ENCODE measurements around the gene FMN2.

Gene FMN2

DNA sequence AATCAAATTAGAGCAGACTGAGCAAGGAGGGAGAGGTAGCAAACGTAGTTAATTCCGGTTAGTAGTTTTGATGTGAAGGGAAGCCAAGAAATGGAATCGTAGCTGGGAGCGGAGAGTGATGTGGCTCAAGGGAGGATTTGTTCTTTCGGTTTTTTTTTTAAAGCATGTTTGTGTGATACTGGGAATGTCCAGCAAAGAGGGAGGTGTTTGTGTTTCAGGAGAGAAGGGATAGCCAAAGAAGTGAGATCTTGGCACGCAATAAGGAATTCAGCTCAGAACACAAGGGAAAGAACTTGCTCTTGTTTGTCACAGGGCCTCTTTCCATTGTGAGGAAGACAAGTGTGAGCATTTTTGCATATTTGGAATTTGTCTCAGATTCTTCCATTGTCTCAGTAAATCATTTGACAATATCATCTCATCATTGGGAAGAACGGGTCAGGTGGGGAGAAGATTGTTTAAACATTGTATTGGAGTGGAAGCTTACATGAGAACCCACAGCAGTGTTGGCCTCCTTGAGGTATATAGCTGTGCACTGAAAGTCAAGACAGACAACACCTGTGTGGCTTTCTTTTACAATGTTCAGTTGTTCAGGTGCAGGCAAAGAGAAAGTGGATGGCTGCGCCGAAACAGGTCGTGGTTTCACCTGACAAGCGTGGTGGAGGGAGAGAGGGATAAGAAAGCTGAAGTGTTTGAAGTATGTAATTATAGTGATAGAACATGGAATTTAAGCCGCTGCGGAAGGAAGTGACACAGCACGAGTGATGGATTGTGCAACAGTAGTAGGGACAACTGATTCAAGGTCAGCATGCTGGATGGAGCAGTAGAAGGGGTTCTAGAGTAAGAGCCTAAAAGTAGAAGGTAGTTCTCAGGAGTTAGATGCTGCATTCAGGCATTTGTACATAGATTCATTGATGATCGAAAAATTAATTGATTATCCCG, 25.4 kb downstream of the FMN2 start:
- no peaks in the 10 kb centered on the region for H3K36me3 Mint-ChIP-seq (ENCODE audit: low read depth)

DNA sequence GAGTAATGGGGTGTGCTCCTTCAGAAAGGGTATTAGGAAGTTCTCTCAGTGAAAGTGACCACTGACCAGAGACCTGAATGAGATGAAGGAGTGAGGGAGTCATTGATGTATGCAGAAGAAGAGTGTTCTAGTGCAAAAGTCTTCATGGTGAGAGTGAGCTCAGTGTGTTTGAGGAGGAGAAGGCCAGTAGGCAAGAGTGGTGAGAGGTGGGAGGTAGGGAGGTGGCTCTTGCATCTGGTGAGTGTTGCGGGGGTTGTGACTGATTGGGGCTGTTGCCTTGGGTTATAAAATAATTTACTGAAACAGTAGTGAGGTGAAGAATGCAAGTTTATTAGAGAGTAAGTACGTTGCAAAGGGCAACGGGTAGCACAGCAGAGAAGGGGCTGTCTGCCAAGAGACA, 26.2 kb downstream of the FMN2 start:
- H3K36me3 Mint-ChIP-seq (ENCODE audit: low read depth): no peaks in the 10 kb centered on the region
- peaks cover 10% of the 10 kb centered on the region for H3K4me1 Mint-ChIP-seq
- no peak overlapping the region for H3K4me3 Mint-ChIP-seq
- TF ChIP-seq, protein P1, sequence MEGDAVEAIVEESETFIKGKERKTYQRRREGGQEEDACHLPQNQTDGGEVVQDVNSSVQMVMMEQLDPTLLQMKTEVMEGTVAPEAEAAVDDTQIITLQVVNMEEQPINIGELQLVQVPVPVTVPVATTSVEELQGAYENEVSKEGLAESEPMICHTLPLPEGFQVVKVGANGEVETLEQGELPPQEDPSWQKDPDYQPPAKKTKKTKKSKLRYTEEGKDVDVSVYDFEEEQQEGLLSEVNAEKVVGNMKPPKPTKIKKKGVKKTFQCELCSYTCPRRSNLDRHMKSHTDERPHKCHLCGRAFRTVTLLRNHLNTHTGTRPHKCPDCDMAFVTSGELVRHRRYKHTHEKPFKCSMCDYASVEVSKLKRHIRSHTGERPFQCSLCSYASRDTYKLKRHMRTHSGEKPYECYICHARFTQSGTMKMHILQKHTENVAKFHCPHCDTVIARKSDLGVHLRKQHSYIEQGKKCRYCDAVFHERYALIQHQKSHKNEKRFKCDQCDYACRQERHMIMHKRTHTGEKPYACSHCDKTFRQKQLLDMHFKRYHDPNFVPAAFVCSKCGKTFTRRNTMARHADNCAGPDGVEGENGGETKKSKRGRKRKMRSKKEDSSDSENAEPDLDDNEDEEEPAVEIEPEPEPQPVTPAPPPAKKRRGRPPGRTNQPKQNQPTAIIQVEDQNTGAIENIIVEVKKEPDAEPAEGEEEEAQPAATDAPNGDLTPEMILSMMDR (IDR thresholded peaks at IDR 0.05): no peak
- H3K27me3 Mint-ChIP-seq (ENCODE audit: low read depth, poor library complexity): peaks cover 11% of the 10 kb centered on the region
- H3K27ac Mint-ChIP-seq: no peak overlapping the region
- no peak for DNase-seq
- no peaks in the 10 kb centered on the region for H3K9me3 Mint-ChIP-seq

More for the DNA sequence above, 25.4 kb downstream of the FMN2 start:
- TF ChIP-seq, protein P1 (IDR thresholded peaks at IDR 0.05): no peak
- no peak overlapping the region for H3K27ac Mint-ChIP-seq
- DNase-seq: no peak
- H3K4me1 Mint-ChIP-seq: peaks cover 7% of the 10 kb centered on the region
- no peak overlapping the region for H3K4me3 Mint-ChIP-seq
- peaks cover 11% of the 10 kb centered on the region for H3K27me3 Mint-ChIP-seq (ENCODE audit: low read depth, poor library complexity)
- H3K9me3 Mint-ChIP-seq: no peaks in the 10 kb centered on the region

DNA sequence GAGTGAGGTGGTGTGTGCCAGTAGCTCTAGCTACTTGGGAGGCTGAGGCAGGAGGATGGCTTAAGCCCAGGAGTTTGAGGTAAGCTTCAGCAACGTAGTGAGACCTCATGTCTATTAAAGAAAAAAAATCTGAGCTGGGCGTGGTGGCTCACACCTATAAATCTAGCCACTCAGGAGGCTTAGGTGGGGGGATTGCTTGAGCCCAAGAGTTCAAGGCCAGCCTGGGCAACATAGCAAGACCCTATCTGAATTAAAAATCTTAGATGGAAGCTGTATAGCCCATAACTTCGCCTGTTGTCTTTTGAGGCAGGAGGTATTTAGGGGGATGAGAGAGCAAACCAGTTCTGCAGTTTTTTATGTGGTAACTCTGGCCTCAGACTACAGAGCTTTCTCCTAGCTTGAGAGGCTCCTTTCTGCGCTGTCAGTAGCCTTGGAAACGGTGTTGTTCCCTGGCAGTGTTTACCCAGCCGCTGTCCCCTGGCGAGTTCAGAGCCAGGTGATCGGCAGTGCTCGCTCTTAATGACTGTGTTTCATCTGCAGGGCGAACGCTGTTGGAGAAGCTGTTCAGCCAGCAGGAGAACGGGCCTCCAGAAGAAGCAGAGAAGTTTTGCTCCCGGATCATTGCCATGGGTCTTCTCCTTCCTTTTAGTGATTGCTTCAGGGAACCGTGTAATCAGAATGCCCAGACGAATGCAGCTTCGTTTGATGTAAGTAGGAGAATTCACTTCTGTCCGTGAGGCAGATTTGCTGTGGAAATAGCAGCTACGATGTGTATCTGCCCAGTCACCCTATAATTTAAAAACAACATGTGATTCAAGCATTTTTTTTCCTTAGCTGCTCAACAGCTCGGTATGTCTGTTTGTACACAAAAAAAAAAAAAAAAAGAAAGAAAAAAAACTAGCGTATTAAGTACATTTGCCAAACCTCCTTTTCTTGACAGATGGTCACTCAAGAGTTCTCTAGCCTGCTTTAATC, 31.2 kb downstream of the FMN2 start:
- H3K4me1 Mint-ChIP-seq: peaks cover 12% of the 10 kb centered on the region
- H3K9me3 Mint-ChIP-seq: no peaks in the 10 kb centered on the region
- peaks cover 10% of the 10 kb centered on the region for H3K27me3 Mint-ChIP-seq (ENCODE audit: low read depth, poor library complexity)
- no peak overlapping the region for H3K4me3 Mint-ChIP-seq
- TF ChIP-seq, protein P1 (IDR thresholded peaks at IDR 0.05): no peak
- peak; percentile 31 for DNase-seq
- no peaks in the 10 kb centered on the region for H3K36me3 Mint-ChIP-seq (ENCODE audit: low read depth)
- peak overlapping the region; percentile 96 for H3K27ac Mint-ChIP-seq

DNA sequence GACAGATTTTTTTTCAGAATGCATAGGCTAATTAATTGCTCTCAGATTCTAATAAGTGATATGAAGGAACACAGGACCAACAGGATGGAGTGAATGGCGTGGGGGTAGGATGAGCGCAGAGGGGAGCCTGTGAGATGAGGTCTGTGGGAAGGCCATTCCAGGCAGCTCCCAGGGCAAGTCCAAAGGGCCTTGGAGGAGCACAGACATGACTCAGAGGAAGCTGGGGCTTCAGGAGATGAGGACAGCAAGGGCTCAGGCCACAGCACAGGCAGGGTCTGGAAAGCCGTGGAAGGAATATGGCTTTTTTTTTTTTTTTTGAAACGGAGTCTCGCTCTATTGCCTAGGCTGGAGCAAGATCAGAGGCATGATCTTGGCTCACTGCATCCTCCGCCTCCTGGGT, 35.1 kb downstream of the FMN2 start:
- H3K27ac Mint-ChIP-seq: no peak overlapping the region
- H3K27me3 Mint-ChIP-seq (ENCODE audit: low read depth, poor library complexity): peaks cover 3% of the 10 kb centered on the region
- peaks cover 12% of the 10 kb centered on the region for H3K4me1 Mint-ChIP-seq
- no peaks in the 10 kb centered on the region for H3K36me3 Mint-ChIP-seq (ENCODE audit: low read depth)
- H3K4me3 Mint-ChIP-seq: no peak overlapping the region
- TF ChIP-seq, protein P1 (IDR thresholded peaks at IDR 0.05): no peak
- no peaks in the 10 kb centered on the region for H3K9me3 Mint-ChIP-seq
- no peak for DNase-seq

DNA sequence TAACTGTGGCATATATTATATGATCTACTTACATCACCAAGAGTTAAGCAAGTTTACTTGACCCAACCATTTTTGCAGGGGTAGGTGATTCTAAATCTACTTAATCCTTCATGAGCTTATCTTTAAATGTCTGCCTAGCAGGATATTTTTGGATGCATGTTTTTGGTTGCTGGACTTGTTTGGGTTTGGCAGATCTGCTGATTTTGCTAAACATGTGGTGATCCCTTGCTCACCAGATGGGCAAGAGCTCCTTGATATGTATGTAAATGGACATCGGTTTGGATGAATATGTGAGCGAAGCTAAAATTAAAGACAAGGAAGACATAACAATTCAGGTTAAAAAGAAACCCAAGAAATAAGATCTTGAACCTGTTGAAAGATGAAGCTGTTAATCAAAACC, 36.7 kb downstream of the FMN2 start:
- DNase-seq: no peak
- H3K4me1 Mint-ChIP-seq: peaks cover 6% of the 10 kb centered on the region
- peaks cover 7% of the 10 kb centered on the region for H3K27me3 Mint-ChIP-seq (ENCODE audit: low read depth, poor library complexity)
- TF ChIP-seq, protein P1 (IDR thresholded peaks at IDR 0.05): no peak
- H3K27ac Mint-ChIP-seq: peak overlapping the region; percentile 41
- H3K9me3 Mint-ChIP-seq: no peaks in the 10 kb centered on the region
- no peaks in the 10 kb centered on the region for H3K36me3 Mint-ChIP-seq (ENCODE audit: low read depth)
- H3K4me3 Mint-ChIP-seq: no peak overlapping the region

All from nephron progenitor cell (in vitro differentiated cells).